ENCODE data around the gene ITGA8. TPM values are rescaled to one million over a fixed set of nuclear protein-coding genes. Genes with fewer than 3 reads are reported as not detected.

The ITGA8 gene
- total and polyA plus RNA-seq, 9 of the 15 experiments (the other 6 are each of a cell fraction or from before 2014, with no cell fraction given) = 0.01 to 0.07 (median 0.04) TPM; not detected in 5

- Histone ChIP-seq H2AFZ (ENCODE audit: low read depth, low read length) (no peak overlapping the region), H3K9ac (ENCODE audit: insufficient read depth in 1 of 2, low read depth in 2 of 2, low read length in 2 of 2) (no peak overlapping the region), H3K4me2 (ENCODE audit: insufficient read depth, low read length) (no peak overlapping the region), H3K36me3 (ENCODE audit: control insufficient read depth, insufficient read depth, low read length) (no peaks in the 10 kb centered on the region), H3K9me1 (ENCODE audit: control insufficient read depth, insufficient read depth, low read length) (no peaks in the 10 kb centered on the region), H3K4me1 (replicated peaks in 1 of 2; ENCODE audit: control insufficient read depth in 2 of 2, insufficient read depth in 2 of 2, low read length in 2 of 2) (no peaks in the 10 kb centered on the region), H3K9me3 (replicated peaks; ENCODE audit: control insufficient read depth, insufficient read depth, low read depth, low read length) (no peaks in the 10 kb centered on the region), H3K79me2 (ENCODE audit: control insufficient read depth, insufficient read depth, low read length) (no peaks in the 10 kb centered on the region), H4K20me1 (replicated peaks; ENCODE audit: control insufficient read depth, insufficient read depth, low read length) (no peaks in the 10 kb centered on the region), H3K27me3 (ENCODE audit: control insufficient read depth in 2 of 2, insufficient read depth in 2 of 2, low read length in 2 of 2) (peaks cover 0 to 4% of the 10 kb centered on the region in 2 experiments; a peak in 1 of 5 replicates), H3K4me3 (no peak overlapping the region), H3K27ac (ENCODE audit: extremely low read depth, low read depth, low read length) (no peak overlapping the region)
- POLR2A ChIA-PET = no interaction called here
- BruUV-seq (replicated peaks) = no TSS peak
- FAIRE-seq (no peak), ATAC-seq (no peak), DNase-seq (ENCODE audit: extremely low read depth in 1 of 4, low spot score in 3 of 4) (no peak)
- intact Hi-C loops (cut with micrococcal nuclease) = loop anchor here (5.0 kb wide), 1 partner anchor 104 kb away; no protein-coding TSS in a partner anchor
- in situ Hi-C loops (cut with MboI) = loop anchor here (25.0 kb wide), 1 partner anchor 131 kb away; no protein-coding TSS in a partner anchor
- CTCF ChIA-PET (ENCODE audit: low intra/inter-chr PET ratio) = no interaction called here
- no peak for TF ChIP-seq GTF2F1 (IDR thresholded peaks at IDR 0.05; ENCODE audit: low read depth, low read length)
- TF ChIP-seq KAT8 (IDR thresholded peaks at IDR 0.05; ENCODE audit: low read depth) = no peak
- no peak for TF ChIP-seq IRF2 (CRISPR knock-in tag; IDR thresholded peaks at IDR 0.05)
- TF ChIP-seq TAF9B (IDR thresholded peaks at IDR 0.05; ENCODE audit: partially characterized antibody) = no peak
- no peak for TF ChIP-seq FOSL1 (tag; conservative IDR thresholded peaks at IDR 0.05)
- no peak for TF ChIP-seq NR2C1 (IDR thresholded peaks at IDR 0.05)
- no peak for TF ChIP-seq NR2C1 (tag; IDR thresholded peaks at IDR 0.05)
- TF ChIP-seq HOXB6 (CRISPR knock-in tag; IDR thresholded peaks at IDR 0.05; ENCODE audit: borderline replicate concordance) = no peak
- TF ChIP-seq SIN3B (IDR thresholded peaks at IDR 0.05; ENCODE audit: low read depth) = no peak
- TF ChIP-seq THRAP3 (IDR thresholded peaks at IDR 0.05; ENCODE audit: borderline replicate concordance) = no peak
- no peak for TF ChIP-seq PATZ1 (CRISPR knock-in tag; IDR thresholded peaks at IDR 0.05; ENCODE audit: borderline replicate concordance)
- TF ChIP-seq ETV6 (IDR thresholded peaks at IDR 0.05; ENCODE audit: borderline replicate concordance in 1 of 2, low read depth in 2 of 2, low read length in 1 of 2) = no peak
- TF ChIP-seq ETV6 (CRISPR knock-in tag; IDR thresholded peaks at IDR 0.05; ENCODE audit: borderline replicate concordance) = no peak
- TF ChIP-seq FOXM1 (IDR thresholded peaks at IDR 0.05; ENCODE audit: low read depth) = no peak
- no peak for TF ChIP-seq FOXM1 (CRISPR knock-in tag; IDR thresholded peaks at IDR 0.05; ENCODE audit: low read depth)
- no peak for TF ChIP-seq ZMIZ1 (IDR thresholded peaks at IDR 0.05; ENCODE audit: low read depth in 2 of 2, low read length in 2 of 2)
- no peak for TF ChIP-seq RFX5 (IDR thresholded peaks at IDR 0.05; ENCODE audit: low read depth, low read length)
- no peak for TF ChIP-seq ZC3H8 (IDR thresholded peaks at IDR 0.05)
- 44% methylated on average over 16 of the region's 17 CpGs for WGBS (ENCODE audit: insufficient coverage, low coverage, missing lambda C conversion rate)
These were observed 1.1 kb downstream of the ITGA8 start for GRCh38 chr10:15718694-15719048.
